Measurements from ENCODE around the gene OVOL1. TPM values are rescaled to one million over a fixed set of nuclear protein-coding genes. Genes with fewer than 3 reads are reported as not detected.

The OVOL1 gene
- total RNA-seq, 1 experiment from 2014 or later: not detected

DNA sequence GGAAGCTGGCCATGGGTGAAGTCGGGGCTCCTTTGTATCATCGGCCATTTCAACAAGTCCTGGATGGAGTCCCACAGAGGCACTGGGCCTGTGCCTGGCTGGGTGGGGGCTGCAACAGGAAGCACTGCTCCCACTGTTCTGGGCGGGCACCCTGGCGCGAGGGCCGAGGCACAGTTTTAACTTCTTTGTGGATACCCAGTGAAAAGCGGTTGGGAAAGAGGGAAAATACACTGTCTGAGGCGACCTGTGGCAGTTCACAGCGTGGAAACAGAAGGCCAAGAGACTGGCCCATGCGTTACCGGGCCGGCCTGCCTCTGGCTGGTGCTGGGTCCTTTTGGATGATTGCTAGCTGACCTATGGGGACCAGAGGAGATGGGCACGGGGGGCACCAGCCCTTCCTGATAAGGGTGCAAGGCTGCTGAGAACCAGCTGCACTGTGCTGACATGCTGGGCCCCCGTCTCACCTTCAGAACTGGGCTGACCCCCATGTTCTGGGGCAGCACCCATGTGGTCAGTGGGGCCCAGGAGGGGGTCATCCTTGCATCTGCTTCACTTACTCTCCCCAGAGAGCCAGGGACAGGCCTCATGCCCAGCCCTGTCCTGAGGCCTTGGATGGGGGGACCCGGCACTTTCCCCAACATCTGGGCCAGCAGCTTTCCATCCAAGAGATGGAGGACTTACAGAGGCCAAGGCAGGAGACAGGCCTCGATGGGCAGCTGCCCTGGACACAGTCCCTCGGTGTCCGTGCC lies 4.2 kb downstream of the OVOL1 start:
- no peak for DNase-seq (ENCODE audit: low read depth)

DNA sequence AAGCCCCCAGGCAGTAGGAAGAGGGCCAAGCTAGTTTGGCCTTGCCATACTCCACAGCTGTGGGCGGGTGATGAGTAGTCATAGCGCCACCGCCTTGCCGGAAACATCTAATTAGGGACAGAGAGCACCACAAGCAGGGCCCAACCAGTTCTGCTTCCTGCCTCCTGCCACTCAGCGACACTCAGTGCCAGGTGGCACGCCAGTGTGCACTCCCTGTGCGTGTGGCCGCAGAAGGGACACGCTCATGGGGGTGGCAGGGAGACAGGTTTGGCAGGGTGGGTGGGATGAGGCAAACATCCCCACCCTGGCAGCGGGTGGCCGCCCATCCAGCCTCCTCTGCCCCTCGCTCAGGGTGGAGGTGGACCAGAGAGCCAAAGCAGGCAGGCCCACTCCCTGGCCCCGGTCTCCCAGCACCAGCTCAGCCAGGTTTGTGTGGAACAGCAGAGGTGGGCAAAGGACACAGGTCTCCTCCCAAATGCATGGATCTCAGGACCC lies 4.9 kb downstream of the OVOL1 start:
- no peak for DNase-seq (ENCODE audit: low read depth)

DNA sequence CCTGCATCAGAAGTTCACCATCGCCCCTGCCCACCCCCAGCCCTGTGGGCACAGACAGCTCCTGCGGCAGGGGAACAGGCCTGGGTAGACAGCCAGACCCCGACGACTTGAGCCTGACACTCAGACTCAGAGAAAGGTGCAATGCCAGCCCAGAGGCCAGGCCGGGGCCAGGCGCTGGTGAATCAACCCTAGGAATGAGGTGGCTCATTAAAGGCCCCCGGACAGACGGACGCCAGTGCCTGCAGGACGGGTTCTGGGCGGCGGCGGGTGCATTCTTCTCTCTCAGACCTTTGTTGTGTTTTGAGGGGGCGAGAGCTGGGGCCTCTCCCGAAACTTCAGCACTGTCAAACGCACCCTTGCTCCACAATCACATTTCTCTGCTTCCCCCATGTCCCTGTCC lies 5.6 kb downstream of the OVOL1 start:
- DNase-seq (ENCODE audit: low read depth): no peak

DNA sequence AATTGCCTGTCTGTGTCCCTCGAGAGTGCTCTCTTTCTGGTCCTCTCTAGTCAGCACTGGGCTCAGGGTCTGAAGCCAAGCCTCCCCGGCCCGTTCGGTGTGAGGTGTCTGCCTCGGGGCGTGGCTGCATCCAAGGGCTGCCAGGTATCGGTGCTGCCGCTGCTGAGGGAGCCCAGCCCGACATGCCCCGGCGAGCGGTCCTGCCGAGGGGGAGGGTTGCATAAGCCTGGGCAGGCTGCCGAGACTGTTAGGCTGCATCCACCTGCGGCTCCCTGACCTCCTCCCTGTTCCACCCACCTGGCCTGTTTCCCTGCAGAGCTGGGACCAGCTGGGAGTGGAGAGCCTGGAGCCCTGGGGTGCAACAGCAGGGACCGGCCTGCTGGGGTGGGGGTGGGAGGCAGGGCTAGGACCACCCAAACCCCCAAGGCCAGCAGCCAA lies 6.3 kb downstream of the OVOL1 start:
- no peak for DNase-seq (ENCODE audit: low read depth)

DNA sequence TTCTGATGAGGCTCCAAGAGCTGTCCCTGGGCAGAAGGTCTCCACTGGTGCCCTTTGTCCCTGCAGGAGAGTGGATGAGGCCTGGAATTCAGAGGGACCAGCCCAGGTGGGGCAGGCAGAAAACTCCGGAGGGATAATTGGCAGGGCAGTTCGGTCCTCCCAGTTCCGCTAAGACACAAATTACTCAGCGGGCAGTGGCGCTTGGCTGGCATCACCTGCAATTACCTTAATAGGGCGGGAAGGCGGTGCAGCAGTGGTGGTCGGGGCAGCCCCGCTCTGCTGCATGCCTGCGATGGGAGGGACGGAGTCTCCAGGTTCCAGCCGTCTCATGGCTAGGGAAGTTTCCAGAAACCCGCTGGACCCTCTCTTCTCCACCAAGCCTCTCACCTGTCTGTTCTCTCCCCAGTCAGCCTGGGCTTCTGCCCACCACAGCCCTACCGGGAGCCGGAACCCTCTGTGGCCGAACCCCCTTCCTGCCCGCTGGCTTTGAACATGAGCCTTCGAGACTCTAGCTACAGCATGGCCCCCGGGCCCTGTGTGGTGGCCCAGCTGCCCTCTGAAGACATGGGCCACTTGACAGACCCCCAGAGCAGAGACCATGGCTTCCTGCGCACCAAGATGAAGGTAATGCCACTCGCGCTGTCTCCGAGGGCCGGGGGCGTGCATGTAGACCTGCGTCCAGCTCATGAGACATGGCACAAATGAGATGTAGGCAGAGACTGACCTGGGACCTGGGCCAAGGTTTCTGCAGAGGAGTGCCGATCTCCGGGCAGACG lies 7.0 kb downstream of the OVOL1 start:
- no peak for DNase-seq (ENCODE audit: low read depth)

DNA sequence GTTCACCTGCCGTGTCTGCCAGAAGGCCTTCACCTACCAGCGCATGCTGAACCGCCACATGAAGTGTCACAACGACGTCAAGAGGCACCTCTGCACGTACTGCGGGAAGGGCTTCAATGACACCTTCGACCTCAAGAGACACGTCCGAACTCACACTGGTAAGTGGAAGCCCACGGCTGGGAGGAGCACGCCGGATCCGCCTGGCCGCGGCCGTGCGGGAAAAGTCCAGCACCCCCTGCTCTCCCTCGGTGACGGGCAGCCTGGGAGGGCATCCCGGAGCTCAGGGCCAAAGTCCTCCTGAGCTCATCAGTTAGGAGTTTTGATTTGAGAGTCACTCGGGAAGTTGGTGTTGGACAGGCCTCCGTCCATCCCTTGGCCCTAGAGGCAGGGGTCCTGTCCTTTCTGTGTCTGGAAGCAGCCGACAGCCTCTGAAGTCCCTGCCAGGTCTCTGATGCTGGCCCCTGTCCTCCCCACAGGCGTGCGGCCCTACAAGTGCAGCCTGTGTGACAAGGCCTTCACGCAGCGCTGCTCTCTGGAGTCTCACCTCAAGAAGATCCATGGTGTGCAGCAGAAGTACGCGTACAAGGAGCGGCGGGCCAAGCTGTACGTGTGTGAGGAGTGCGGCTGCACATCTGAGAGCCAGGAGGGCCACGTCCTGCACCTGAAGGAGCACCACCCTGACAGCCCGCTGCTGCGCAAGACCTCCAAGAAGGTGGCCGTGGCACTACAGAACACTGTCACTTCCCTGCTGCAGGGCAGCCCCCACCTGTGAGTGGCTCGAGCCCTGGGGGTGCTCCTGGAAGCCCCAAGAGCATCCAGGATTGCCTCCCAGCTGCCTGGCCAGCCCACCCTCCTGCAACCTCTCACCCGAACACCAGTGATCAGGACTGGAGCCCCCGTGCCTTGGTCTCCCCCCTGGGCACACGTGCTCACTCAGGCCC lies 8.0 kb downstream of the OVOL1 start:
- no peak for DNase-seq (ENCODE audit: low read depth)

DNA sequence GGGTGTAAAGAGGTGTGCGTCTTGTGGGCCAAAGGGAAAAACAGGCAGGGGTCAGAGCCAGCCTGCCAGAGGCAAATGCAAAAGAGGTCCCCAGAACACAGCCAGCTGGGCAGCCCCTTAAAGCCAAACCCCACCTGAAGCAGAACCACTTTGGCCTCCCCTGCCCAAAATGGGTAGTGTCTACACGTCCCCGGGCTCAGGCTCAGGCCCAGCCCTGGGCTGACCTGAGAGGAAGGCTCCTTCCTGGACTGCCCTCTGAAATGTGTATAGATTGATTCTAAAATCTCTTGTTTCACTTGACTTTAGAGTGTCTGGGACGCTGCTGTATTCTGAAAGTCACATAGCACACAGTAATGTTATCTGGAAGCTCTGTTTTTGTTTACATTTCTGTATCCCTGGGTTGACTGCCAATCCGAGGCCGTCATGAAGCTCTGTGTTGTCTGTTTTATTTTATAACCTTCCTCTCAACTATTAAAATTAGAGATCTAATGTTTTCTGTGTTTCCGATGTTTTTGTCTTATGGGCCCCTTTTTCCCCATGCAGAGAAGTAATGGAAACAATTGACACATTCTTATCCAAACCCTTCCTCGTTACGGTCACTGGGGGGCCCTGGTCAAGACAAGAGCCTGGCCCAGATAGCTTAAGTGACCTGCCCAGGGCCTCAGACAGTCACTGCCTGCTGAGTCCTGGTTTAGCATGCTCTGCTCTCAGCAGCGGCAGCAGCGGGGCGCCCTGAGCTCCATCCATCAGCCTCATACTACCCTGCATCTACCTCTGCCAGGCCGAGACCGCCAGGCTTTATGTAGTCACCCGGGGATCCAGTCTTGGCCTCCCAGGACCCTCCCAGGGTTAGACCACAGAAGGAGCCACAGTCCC lies 10.1 kb downstream of the OVOL1 start:
- no peak for DNase-seq (ENCODE audit: low read depth)

DNA sequence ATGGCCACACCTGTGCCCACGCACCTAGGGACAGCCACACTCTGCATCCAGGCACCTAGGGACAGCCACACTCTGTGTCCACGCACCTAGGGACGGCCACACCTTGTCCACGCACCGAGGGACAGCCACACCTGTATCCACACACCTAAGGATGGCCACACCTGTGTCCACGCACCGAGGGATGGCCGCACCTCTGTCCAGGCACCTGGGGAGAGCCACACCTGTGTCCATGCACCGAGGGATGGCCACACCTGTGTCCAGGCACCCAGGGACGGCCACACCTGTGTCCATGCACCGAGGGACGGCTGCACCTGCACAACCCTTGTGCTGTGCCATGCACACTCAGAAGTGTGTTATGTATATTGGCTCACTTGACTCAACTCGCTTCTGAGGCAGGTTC lies 10.8 kb downstream of the OVOL1 start:
- DNase-seq (ENCODE audit: low read depth): no peak

DNA sequence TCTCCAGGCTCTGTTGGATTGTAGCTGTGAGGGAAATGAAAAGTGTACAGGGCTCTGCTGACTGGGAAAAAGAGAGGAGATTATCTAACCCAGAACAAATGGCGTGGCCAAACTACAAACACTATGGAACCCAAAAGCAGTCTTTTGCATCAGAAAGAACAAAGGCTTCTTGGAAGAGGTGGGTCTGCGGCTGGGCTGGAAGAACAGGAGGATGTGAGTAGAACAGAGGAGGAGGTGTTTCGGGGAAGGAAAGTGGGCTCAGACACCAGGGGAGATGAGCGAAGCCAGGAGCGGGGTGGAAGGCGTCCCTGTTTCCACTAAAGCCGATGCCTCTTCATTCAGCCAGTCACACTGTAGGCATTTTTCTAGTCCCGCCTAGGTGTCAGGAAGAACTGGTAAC lies 12.0 kb downstream of the OVOL1 start:
- DNase-seq (ENCODE audit: low read depth): no peak

DNA sequence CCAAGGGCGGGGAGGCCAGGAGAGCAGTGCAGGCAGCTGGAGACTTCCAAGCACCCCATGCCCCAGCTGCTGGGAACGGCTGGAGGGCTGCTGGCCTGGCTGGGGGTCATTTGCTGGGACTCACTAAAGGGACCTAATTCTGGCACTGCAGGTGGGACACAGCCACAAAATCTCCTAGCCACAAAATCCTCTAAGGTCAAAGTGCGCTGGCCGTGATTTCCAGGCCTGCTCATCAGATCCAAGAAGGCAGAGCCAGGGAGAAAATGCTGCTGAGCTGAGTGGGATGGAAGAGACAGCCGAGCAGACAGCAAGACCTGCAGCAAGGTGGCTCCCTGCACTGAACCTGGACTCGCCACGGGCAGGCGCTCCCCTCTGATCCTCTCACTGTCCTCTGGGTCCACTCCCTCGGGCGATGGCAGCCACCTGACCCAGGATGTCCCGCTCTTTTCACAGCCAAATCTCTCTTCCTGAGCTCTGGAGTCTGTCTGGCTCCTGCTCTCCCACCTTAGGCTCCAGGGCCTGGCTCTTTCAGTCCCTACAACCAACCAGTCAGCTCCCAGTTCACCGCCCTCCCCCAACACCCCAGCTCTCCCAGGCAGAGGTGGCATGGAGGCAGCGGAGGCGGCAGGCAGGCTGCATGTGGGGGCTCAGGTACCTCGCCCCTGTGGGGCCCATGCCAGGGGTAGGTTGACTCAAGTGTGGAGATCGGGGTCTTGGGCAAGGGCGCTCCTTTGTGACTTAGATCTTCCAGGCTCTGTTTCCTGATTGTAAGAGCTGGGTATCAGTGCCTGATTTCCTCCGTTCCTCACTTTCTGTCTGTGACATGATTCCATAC lies 14.5 kb downstream of the OVOL1 start:
- no peak for DNase-seq (ENCODE audit: low read depth)

DNA sequence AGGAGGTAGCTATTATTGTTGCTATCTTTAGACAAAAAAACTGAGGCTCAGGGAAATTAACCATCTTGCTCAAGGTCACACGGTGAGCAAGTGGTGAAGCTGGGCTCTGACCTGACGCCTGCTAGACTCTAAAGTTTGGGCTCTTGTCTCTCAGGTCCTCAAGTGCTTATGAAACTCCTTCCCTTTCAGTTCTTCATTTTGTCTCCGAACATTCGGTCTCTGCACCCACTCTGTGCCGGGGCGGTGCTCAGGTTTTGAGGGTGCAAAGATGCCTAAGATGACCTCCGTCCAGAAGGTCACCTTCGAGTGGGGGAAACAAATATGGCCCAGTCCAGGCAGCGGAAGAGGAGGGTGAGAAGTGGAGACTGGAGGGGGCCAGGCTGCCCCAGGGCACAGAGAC lies 16.0 kb downstream of the OVOL1 start:
- no peak for DNase-seq (ENCODE audit: low read depth)

DNA sequence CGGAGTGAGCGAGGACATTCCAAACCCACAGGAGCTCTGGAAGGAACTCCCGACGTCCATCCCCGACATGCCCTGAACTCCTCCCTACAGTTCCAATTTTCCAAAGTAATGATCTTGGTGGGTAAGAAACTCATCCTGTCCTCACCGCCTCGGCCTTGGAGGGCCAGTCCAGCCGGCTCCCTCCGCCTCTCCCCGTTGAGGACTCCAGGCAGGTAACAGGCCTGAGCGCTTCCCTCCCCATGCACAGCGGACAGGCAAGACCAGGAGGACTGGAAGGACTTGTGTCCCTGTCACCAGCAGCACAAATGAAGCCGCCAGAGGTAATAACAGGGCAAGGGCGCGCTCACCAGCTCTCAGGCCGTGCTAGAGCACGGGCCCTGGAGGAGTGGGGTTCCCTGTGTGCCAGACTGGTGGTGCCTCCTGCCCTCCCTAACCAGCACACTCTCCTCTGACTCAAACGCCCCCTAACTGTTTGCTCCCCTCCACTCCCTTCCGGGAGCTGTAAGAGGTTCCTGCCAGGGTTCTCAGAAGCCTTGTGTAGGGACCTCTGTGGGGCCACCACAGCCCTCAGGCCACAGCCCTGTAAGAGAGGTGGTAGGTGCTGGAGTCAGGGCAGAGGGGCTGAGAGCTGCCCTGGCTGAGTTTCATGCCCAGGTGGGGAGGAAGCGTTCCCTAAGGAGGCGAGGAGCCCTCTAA lies 17.1 kb downstream of the OVOL1 start:
- no peak for DNase-seq (ENCODE audit: low read depth)

DNA sequence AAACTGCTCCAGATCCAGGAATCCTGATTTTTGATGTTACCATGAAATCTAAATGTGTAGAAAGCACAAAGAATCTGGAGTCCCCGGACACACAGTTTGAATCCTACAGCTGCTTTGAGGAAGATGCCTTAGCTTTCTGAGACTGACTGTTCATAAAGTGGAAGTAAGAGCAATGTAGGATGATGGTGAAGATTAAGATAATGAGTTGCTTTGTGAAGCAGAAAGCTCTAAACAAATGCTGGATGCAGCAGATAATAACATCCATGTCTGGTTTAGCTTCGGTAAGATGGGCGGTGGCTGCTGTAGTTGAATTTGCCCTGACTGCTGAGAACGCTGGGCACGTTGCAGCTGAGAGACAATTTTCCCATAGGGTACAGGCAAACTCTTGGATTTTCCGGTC lies 20.1 kb downstream of the OVOL1 start:
- DNase-seq (ENCODE audit: low read depth): no peak

DNA sequence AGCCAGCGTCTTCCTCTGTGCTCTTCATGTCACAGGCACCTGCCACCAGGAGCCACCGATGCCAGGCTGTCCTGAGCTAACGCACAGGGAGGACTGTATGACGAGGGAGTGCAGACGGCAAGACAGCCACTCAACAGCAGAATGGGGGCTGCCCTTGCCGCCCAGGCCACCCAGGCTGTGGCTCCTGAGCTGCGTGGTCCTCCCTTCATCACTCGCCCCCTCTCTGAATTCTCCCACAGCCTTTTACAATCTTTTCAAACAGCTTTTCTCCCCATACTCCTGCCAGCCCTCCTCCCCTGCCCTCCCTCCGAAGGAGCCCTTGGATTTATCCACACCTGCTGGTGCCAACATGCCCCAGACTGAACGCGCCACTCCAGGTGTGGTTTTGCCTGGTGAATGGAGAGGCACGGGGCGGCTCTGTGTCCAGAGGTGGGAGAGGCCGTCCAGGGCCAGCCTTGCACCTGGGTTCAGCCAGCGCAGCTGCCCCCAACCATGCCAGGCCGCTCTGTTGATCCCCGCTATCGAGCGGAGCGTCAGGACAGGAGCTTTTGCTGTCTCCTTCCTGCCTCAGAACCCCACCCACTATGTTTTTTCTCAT lies 22.0 kb downstream of the OVOL1 start:
- no peak for DNase-seq (ENCODE audit: low read depth)

DNA sequence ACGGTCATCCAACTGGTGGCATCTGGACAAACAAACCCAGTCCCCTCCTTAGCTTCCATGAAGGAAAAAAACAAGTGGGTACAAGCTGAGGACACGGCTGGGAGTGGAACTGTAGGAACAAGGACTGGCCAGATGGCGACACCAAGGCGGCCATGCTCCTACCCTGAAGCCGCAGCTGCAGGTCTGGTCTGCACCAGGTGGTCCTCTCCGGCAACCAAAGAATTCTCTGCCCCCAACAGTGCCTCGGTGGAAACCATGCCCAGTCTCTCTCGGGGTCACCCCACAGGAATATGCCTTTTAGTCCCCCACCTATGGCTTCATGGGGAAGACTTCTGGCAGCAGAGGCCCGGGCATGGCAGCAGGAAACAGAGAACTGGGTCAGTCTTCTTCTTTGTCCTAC lies 22.6 kb downstream of the OVOL1 start:
- no peak for DNase-seq (ENCODE audit: low read depth)

DNA sequence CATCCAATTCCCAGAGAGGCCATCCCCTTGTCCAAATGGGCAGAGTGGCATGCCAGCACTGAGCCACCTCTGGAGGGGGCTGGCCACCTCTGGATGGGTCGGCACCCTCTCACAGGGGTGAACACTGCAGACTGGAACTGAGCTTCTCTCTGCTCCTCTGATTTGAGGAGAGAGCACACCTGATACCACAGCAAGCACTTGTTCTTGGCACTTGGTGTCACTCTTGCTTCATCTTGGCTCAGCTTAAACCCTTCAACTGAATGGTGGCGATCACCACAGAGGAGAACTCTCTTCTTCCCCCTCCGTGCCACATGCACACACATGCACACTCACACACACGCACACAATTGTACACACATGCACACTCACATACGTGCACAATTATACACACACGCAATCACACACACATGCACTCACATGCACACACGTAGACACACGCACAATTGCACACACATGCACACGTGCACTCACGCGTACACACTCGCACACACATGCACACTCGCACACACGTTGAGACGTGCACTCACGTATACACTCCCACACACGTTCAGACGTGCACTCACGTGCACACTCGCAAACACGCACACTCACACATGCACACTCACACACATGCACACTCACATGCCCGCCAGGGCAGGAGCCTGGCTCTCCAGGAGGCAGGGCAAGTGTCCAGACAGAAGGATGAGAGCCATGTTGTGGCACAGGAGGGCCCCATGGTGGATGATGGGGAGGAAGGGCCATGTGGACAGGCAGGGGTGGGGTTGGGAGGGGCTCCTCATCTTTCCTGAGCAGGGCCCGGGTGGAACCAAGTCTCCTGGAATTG lies 23.4 kb downstream of the OVOL1 start:
- DNase-seq (ENCODE audit: low read depth): no peak

DNA sequence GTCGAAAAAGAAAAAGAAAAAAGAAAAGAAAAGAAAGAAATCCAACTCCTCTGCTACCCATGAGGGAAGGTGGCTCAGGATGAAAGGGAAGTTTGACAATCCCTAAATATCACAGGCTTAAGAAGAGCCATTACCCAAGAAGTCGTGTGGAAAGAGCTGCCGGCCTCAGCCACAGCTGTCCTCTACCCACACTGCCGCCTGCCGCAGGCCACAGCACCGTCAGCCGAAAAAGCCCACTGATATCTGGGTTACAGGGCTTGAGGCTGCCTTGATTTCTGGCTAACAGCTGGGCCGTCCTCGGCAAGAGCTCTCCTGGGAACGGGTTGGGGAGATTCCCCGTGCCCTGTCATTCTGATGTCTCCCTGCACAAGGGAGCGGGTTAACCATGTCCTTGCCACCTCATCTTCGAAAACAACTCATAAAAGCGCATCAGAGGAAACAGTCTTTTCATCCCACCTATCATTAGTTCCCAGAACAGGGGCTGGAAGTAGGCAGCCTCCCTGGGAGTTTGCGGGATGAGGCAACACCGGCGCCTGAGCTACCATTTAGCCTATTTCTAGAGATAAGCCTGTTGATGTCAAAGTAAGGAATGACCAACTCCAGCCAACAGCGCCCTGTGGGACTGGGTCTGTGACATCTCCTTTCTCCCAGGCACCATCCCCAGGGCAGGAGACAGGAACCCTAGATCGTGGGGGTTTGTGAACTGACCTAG lies 25.1 kb downstream of the OVOL1 start:
- no peak for DNase-seq (ENCODE audit: low read depth)
